HG03354 (cell line): Measurements from ENCODE around the gene LRRC32.

Experiments
- ATAC-seq: cut with Tn5 transposase; IDR thresholded peaks from one replicate; pipeline ENCODE4 v1.9.1; 2021; ENCODE audit warnings: mild to moderate bottlenecking; ENCODE audit not compliant: unreplicated experiment, poor library complexity, severe bottlenecking

The LRRC32 gene

DNA sequence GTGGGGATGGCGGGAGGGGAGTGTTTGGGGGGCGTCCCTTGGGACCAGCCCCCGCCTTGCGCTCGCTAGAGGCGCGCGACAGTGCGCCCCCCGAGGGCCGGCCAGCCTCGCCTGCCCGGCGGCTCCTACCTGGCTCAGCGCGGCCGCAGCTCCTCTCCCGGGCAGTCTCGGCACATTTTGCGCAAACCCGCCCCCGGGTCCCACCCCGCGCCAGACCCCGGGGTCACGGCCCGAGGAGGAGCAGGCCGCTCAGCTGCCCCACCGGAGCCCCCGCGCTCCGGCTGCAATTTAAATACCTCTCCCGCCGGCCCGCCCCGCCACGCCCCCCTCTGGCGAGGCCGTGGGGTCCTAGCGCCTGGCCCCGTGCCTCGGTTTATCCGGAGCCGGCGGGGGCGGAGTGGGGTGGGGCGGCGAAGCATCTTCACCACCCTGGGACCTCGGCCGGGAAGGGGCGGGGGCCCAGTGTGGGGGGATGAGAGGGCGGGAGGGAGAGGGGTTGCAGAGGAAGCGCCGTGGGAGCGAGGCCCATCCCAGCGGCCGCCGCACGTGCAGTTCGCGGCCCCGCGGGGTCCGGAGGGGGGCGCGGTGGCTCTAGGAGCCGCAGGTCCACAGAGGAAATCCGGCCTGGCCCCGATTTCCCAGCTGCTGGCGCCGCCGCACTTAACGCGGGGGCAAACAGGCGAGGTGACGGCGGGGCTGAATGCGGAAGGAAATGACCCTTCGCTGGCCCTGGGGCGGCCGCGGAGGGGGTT is at the start of gene LRRC32:
Gene LRRC32, minus strand, starts transcription at position 263 of the 752 bp plus-strand sequence. CDS start 4,793 bp downstream, outside the sequence.
- ATAC-seq: no peak

- no peak for ATAC-seq
These were observed 49.1 kb upstream of the LRRC32 start for GRCh38 chr11:76719686-76720085.

DNA sequence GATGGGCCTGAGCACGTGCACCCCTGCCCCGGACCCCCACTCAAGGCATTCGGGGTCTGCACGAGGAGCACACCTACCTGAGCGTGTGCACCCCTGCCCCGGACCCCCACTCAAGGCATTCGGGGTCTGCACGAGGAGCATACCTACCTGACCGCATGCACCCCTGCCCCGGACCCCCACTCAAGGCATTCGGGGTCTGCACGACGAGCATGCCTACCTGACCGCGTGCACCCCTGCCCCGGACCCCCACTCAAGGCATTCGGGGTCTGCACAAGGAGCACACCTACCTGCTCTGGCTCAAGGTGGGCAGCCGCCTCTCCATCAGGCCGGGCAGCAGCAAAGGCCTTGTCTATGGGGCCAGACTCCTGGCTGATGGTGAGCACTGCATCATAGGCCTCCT is 48.7 kb upstream of the LRRC32 start:
- ATAC-seq: no peak

DNA sequence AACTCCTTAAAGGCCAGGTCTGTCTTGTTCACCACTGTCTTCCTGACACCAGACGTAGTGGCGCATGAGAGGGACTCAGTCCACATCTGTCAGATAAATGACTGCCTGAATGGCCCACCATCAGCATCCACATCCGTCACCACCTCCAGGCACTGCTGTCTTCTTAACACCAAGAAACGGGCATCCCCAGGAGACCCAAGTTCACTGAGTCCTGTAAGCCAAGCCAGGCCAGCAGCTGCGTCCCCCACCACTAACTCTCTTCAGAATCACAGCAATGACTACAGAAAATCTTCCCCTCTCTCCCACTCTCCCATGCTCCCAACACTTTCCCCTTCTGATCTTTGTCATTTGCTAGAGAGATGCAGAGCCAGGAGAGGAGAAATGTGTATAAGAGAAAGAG is 47.3 kb upstream of the LRRC32 start:
- ATAC-seq: no peak

DNA sequence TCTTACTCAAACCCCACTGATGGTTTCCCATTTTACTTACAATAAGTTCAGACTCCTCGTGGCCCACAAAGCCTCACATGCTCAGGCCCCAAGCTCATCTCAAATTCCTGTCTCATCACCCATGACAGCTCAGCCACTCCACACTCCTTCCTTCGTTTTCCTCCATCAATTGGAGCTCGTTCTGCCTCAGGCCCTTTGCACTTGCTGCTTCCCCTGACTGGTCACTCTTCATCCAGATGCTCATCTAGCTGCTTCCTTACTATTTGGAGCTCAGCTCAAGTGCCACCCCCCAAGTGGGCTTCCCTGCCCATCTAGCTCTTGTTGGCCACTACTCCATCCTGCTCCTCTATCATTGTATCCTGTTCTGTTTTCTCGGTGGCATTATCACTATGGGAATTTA is 46.8 kb upstream of the LRRC32 start:
- ATAC-seq: no peak

- ATAC-seq: no peak
These were observed 45.7 kb upstream of the LRRC32 start for GRCh38 chr11:76716268-76716667.

DNA sequence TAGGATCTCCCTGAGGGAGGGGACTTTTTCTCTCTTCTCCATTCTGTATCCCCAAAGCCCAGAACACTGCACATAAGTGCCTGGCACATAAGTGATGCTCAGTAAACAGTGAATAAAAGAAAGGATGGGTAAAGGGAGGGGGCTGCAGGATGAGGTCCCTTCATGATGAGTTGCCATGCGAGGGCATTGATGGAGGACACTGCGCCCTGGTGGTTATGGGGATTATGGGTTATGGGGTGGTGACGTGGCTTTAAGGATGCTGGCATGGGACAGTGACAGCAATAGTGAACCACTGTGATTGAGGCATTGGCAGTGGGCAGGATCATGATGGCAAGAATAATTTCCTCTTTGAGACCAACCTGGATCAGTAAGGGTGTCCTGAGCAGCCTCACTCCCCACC is 43.9 kb upstream of the LRRC32 start:
- no peak for ATAC-seq

DNA sequence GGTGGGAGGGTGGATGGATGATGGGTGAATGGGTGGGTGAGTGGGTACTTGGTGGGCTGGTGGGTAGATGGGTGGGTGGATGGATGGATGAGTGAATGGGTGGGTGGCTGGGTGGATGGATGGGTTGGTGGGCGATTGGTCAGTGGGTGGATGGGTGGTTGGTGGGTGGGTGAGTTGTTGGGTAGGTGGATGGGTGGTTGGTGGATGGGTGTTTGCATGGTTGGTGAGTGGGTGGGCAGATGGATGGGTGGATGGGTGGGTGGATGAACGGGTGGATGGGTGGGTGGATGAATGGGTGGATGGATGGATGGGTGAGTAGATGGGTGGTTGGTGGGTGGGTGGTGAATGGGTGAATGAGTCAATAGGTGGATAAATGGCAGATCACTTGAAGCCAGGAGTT is 43.0 kb upstream of the LRRC32 start:
- ATAC-seq: no peak

DNA sequence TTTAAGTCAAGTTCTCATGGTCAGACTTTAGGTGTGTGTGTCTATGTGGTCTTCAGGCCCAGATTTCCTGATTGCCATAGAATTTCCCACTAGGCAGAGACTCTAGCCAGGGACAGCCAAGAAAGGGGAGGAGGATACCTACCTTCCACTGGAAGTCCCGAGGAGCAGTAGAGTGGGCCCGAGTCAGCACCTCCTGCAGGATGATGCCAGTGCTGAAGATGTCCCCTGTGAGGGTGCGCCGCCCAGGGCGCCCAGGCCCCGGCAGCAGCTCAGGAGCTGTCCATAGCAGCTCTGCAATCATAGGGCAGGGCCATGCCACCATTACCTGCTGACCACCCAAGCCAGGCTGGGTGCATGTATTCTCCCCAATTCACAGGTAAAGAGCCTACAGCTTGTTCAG is 41.6 kb upstream of the LRRC32 start:
- no peak for ATAC-seq

DNA sequence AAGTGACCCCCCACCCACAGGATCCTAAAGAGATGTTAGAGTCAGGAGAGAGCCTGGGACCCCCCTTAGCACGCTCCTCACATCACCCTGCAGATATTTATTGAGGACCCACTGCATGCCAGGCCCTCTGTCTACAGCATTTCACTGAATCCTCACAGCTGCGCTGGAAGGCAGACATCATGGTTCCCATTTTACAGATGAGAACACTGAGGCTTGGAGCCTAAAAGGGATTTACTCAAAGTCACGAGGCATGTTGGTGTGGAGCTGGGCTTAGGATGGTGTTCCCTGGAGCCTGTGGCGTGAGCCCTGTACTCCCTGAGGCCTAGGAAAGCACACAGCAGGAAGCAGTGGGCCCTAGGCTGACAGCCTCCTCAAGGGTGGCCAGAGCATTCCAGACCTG is 39.2 kb upstream of the LRRC32 start:
- no peak for ATAC-seq

GRCh38 chr11:76708972-76709660 is 38.6 kb upstream of the LRRC32 start:
- ATAC-seq: no peak

- no peak for ATAC-seq
These were observed 36.8 kb upstream of the LRRC32 start for GRCh38 chr11:76707293-76707825.

DNA sequence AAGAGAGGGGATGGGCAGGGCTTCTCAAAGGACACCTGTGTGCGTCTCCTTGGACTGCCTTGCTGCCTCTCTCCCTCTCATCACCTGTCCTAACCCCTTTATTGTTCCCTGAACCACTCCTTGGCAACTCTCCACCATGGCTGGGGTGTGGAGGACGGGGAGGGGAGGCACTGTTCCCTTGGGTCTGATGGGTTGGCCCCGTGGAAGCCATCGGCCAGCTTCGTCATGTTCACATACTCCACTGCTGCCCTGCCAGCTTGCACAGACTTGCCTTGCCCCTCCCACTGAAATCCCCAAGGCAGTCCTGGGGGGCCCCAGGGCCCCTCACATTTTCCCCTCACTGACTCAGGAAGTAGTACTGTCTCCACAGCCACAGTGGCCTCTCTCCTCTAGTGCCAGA is 36.1 kb upstream of the LRRC32 start:
- no peak for ATAC-seq

DNA sequence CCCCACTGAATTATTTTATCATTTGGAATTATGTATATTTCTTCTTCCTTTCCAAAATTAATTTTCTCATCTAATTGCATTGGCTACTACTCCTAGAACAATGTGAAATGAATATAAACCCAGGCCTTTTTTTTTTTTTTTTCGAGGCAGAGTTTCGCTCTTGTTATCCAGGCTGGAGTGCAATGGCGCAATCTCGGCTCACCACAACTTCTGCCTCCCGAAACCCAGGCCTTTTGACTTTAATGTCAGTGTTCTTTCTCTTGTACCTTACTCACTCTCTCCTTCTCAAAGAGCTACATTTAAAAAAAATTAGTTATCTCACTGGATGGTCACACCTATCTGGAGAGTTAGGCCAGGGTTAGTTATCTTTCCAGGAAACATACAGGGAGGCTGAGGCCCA is 35.3 kb upstream of the LRRC32 start:
- ATAC-seq: no peak

DNA sequence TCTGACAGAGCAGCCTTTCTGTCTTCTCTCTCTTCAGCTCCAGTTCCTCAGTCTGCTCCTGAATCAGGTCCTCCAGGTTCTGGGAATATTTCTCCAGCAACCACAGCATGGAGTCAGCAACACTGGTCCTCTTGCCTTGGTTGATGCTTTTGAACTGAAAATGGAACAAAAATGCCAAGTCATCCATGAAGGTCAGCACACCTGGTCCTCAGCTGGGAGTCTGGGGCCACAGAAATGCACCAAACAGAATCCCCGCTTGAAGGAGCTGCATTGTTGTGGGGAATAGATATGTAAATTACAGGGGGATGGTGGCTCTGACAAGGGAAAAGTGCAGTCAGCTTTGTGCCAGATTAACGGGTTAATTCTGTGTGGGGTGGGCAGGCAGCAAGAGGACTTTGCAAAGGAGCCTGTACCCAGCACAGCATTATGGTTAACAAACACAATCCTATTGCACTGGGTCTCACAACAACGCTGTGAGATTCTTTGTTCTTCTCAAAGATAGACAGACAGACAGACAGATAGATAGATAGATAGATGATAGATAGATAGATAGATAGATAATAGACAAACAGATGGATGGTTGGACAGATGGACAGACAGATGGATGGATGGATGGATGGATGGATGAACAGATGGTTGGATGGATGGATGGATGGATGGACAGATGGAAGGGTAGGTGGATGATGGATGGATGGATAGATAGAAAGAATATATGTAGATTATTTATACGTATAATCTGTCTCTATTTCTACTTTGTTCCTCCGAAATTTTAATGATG is 33.8 kb upstream of the LRRC32 start:
- no peak for ATAC-seq

DNA sequence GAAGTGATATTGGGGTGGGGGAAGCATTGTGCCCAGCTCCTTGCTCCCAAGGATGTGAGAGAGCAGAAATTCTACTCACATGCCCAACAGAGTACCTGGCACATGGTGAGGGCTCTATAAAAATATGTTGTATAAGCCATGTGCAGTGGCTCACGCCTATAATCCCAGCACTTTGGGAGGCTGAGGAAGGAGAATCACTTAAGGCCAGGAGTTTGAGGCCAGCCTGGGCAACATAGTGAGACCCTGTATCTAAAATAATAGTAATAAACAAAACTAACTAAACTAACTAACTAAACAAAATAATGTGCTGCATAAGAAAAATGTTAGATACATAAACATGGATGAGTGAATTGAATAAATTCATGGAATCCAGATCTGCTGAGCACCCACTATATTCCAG is 33.2 kb upstream of the LRRC32 start:
- no peak for ATAC-seq

DNA sequence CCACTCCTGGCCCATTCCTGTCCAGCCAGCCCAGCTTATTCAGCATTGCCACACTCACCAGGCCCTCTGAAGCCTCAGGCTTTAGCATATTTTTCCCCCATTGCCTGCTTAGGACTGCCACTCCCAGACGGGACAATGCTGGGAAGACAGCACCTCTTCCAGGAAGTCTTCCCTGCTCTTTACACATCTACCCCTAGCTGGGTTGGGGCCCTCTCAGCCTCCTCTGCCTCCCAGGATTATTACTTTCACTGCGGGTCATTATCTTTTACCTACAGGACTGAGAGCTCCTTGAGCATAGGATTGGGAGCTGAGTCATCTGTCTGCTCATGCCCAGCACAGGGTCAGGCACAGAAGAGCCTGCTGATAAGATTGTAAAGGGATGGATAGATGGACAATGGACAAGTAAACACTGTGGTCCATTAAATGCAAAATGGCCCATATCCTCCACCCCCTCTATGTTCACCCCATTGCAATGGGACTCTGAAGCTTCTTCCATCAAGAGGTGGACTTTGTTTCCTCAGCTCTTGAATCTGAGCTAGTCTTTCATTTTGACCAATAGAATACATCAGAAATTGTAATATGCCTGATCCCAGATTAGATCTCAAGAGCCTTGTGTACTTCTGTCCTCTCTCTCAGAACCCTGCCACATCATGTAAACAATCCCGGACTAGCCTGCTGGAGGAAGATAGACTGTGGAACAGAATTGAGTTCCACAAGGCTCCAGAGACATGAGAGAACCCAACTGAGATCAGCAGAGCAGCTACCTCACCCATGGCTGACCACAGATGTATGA is 32.0 kb upstream of the LRRC32 start:
- ATAC-seq: no peak

DNA sequence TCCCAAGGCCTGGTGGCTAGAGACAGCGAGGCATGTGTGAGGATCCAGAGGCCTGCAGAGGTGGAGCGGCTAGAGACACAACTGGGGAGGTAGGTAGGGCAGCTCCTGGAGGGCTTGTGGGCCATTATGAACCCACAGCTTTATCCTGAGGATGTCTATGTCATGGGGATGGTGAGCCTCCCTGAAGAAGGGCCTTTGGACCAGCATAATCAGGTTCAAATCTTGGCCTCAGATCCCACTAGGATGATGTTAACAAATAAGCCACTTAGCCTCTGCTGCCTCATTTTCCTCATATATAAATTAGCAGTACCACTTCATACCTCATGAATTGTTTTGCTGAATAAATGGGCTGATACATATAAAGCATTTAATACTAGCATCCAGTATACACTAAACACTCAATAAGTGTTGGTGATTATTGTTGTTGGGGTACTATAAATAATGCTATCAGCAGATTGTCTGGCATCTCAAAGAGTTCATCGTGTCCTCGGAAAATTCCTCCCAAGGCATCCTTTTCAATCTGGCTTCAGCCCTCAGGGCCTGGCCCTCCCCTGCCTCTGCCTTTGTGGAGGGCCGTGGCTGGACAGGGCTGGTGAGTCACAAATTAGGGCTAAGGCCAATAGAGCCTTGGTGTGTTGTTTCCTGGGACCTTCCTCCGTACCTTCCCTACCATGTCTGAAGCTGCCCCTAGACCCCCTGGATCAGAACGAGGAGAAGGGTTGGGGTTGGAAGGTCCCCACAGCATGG is 30.9 kb upstream of the LRRC32 start:
- no peak for ATAC-seq
